Mammary epithelial cell (primary cell): ENCODE measurements around the gene MBNL2.

ENCODE experiments used
- EZH2 ChIP-seq: IDR thresholded peaks from 2 replicates; pipeline ENCODE4 v1.6.1; 2012; ENCODE audit warnings: low read length, inconsistent platforms, borderline replicate concordance
- TF ChIP-seq, protein P1 (sequence below), 2 donors: IDR thresholded peaks in 1 of 2; conservative IDR thresholded peaks in 1 of 2; 2 replicates each; pipeline ENCODE4 v1.5.1; 2011 to 2012; ENCODE audit warnings: inconsistent platforms in 2 of 2, low read length in 2 of 2, mild to moderate bottlenecking in 2 of 2, control low read depth in 1 of 2, low read depth in 1 of 2; ENCODE audit not compliant: insufficient read depth in 1 of 2; ENCODE audit errors: extremely low read depth in 1 of 2

DNA sequence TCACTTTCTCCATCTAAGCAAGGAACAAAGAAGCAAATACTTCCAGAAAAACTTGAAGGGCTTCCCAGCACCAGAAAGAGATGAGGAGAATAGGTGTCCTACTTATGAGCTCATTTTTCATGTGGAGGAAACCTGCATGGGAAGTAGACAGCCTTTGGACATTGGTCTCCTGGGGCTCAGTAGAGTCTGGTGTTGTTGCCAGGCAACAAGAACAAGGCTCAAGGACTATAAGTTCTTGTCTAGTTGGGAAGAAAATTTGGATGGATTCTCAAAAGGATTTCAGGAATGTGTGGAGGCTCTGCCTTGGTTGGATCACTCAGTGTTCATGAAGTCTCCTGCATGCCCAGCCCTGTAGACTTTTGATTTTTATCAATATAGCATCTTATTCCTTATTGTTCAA is 84.5 kb downstream of the MBNL2 start:
- TF ChIP-seq, protein P1, sequence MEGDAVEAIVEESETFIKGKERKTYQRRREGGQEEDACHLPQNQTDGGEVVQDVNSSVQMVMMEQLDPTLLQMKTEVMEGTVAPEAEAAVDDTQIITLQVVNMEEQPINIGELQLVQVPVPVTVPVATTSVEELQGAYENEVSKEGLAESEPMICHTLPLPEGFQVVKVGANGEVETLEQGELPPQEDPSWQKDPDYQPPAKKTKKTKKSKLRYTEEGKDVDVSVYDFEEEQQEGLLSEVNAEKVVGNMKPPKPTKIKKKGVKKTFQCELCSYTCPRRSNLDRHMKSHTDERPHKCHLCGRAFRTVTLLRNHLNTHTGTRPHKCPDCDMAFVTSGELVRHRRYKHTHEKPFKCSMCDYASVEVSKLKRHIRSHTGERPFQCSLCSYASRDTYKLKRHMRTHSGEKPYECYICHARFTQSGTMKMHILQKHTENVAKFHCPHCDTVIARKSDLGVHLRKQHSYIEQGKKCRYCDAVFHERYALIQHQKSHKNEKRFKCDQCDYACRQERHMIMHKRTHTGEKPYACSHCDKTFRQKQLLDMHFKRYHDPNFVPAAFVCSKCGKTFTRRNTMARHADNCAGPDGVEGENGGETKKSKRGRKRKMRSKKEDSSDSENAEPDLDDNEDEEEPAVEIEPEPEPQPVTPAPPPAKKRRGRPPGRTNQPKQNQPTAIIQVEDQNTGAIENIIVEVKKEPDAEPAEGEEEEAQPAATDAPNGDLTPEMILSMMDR (conservative IDR thresholded peaks at IDR 0.05 in 1 of 2, IDR thresholded peaks at IDR 0.05 in 1 of 2; ENCODE audit: extremely low read depth in 1 of 2, insufficient read depth in 1 of 2, low read depth in 1 of 2, low read length in 2 of 2) = no peak
- TF ChIP-seq EZH2 = no peak
